Measurements from ENCODE around the gene GPR15. TPM values are rescaled to one million over a fixed set of nuclear protein-coding genes. Genes with fewer than 3 reads are reported as not detected.

GPR15 gene
- total and polyA plus RNA-seq, 10 of the 15 experiments (the other 5 are each of a cell fraction or from before 2014, with no cell fraction given) = 70.7 to 150 (median 115) TPM

DNA sequence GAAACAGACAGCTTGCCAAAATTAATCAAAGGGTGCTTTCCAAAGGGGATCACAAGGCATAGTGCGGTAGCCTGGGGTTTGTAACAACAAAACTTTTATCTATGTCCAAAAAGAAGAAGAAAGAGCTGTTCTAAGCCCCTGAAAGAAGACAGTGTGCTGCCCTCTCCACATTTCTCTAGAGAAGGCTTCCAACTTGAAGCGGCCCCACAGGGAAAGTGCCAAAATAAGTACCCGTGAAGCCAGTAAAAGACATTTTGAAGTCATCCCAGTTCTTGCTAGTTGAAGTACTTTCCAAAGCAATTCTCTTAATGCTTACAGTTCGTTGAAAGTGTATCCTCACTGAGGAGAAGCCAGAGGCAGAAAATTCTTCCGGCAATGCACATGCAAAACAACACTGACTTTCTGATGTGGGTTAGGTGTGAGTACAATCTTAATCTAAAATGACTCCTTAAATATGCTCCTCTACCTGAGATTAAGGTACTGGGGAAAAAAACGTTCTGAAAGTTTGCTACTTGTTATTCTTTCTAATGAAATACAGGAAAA, 21.3 kb downstream of the GPR15 start (continued):
- TF ChIP-seq, protein P1, sequence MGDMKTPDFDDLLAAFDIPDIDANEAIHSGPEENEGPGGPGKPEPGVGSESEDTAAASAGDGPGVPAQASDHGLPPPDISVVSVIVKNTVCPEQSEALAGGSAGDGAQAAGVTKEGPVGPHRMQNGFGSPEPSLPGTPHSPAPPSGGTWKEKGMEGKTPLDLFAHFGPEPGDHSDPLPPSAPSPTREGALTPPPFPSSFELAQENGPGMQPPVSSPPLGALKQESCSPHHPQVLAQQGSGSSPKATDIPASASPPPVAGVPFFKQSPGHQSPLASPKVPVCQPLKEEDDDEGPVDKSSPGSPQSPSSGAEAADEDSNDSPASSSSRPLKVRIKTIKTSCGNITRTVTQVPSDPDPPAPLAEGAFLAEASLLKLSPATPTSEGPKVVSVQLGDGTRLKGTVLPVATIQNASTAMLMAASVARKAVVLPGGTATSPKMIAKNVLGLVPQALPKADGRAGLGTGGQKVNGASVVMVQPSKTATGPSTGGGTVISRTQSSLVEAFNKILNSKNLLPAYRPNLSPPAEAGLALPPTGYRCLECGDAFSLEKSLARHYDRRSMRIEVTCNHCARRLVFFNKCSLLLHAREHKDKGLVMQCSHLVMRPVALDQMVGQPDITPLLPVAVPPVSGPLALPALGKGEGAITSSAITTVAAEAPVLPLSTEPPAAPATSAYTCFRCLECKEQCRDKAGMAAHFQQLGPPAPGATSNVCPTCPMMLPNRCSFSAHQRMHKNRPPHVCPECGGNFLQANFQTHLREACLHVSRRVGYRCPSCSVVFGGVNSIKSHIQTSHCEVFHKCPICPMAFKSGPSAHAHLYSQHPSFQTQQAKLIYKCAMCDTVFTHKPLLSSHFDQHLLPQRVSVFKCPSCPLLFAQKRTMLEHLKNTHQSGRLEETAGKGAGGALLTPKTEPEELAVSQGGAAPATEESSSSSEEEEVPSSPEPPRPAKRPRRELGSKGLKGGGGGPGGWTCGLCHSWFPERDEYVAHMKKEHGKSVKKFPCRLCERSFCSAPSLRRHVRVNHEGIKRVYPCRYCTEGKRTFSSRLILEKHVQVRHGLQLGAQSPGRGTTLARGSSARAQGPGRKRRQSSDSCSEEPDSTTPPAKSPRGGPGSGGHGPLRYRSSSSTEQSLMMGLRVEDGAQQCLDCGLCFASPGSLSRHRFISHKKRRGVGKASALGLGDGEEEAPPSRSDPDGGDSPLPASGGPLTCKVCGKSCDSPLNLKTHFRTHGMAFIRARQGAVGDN (IDR thresholded peaks at IDR 0.05) = no peak
- no peak for TF ChIP-seq CHD2 (IDR thresholded peaks at IDR 0.05; ENCODE audit: borderline replicate concordance, low read depth, low read length)
- TF ChIP-seq RB1 (IDR thresholded peaks at IDR 0.05; ENCODE audit: borderline replicate concordance) = no peak
- no peak for TF ChIP-seq KLF5 (IDR thresholded peaks at IDR 0.05; ENCODE audit: partially characterized antibody)
- TF ChIP-seq HCFC1 (IDR thresholded peaks at IDR 0.05; ENCODE audit: low read length) = no peak
- no peak for TF ChIP-seq ZSCAN29 (IDR thresholded peaks at IDR 0.05)
- TF ChIP-seq, protein P2, sequence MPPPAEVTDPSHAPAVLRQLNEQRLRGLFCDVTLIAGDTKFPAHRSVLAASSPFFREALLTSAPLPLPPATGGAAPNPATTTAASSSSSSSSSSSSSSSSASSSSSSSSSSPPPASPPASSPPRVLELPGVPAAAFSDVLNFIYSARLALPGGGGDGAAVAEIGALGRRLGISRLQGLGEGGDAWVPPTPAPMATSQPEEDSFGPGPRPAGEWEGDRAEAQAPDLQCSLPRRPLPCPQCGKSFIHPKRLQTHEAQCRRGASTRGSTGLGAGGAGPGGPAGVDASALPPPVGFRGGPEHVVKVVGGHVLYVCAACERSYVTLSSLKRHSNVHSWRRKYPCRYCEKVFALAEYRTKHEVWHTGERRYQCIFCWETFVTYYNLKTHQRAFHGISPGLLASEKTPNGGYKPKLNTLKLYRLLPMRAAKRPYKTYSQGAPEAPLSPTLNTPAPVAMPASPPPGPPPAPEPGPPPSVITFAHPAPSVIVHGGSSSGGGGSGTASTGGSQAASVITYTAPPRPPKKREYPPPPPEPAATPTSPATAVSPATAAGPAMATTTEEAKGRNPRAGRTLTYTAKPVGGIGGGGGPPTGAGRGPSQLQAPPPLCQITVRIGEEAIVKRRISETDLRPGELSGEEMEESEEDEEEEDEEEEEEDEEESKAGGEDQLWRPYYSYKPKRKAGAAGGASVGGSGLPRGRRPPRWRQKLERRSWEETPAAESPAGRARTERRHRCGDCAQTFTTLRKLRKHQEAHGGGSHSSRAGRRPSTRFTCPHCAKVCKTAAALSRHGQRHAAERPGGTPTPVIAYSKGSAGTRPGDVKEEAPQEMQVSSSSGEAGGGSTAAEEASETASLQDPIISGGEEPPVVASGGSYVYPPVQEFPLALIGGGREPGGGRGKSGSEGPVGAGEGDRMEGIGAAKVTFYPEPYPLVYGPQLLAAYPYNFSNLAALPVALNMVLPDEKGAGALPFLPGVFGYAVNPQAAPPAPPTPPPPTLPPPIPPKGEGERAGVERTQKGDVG (CRISPR knock-in tag; IDR thresholded peaks at IDR 0.05) = no peak
- TF ChIP-seq SREBF1 (IDR thresholded peaks at IDR 0.05; ENCODE audit: low read length) = no peak
- TF ChIP-seq RELA (IDR thresholded peaks at IDR 0.05; ENCODE audit: borderline replicate concordance, partially characterized antibody) = no peak
- TF ChIP-seq JUNB (IDR thresholded peaks at IDR 0.05) = no peak
- TF ChIP-seq RAD21 (IDR thresholded peaks at IDR 0.05; ENCODE audit: insufficient read depth, low read depth, low read length) = no peak
- TF ChIP-seq, protein P3, sequence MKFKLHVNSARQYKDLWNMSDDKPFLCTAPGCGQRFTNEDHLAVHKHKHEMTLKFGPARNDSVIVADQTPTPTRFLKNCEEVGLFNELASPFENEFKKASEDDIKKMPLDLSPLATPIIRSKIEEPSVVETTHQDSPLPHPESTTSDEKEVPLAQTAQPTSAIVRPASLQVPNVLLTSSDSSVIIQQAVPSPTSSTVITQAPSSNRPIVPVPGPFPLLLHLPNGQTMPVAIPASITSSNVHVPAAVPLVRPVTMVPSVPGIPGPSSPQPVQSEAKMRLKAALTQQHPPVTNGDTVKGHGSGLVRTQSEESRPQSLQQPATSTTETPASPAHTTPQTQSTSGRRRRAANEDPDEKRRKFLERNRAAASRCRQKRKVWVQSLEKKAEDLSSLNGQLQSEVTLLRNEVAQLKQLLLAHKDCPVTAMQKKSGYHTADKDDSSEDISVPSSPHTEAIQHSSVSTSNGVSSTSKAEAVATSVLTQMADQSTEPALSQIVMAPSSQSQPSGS (IDR thresholded peaks at IDR 0.05; ENCODE audit: low read length) = no peak
- TF ChIP-seq, protein P4, sequence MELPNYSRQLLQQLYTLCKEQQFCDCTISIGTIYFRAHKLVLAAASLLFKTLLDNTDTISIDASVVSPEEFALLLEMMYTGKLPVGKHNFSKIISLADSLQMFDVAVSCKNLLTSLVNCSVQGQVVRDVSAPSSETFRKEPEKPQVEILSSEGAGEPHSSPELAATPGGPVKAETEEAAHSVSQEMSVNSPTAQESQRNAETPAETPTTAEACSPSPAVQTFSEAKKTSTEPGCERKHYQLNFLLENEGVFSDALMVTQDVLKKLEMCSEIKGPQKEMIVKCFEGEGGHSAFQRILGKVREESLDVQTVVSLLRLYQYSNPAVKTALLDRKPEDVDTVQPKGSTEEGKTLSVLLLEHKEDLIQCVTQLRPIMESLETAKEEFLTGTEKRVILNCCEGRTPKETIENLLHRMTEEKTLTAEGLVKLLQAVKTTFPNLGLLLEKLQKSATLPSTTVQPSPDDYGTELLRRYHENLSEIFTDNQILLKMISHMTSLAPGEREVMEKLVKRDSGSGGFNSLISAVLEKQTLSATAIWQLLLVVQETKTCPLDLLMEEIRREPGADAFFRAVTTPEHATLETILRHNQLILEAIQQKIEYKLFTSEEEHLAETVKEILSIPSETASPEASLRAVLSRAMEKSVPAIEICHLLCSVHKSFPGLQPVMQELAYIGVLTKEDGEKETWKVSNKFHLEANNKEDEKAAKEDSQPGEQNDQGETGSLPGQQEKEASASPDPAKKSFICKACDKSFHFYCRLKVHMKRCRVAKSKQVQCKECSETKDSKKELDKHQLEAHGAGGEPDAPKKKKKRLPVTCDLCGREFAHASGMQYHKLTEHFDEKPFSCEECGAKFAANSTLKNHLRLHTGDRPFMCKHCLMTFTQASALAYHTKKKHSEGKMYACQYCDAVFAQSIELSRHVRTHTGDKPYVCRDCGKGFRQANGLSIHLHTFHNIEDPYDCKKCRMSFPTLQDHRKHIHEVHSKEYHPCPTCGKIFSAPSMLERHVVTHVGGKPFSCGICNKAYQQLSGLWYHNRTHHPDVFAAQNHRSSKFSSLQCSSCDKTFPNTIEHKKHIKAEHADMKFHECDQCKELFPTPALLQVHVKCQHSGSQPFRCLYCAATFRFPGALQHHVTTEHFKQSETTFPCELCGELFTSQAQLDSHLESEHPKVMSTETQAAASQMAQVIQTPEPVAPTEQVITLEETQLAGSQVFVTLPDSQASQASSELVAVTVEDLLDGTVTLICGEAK (IDR thresholded peaks at IDR 0.05; ENCODE audit: borderline replicate concordance) = no peak

All from GM12878 (cell line).